Glutamatergic neuron (in vitro differentiated cells): ENCODE results near the gene ACSL6. TPM values are rescaled to one million over a fixed set of nuclear protein-coding genes. Genes with fewer than 3 reads are reported as not detected.

ENCODE experiments used
- DNase-seq: peaks from one replicate; pipeline ENCODE4 v3.0.0; 2022
- H3K27ac Mint-ChIP-seq: one replicate; pipeline ENCODE4 v1.8.0; 2020; ENCODE audit warnings: mild to moderate bottlenecking, mixed read lengths, inconsistent platforms; ENCODE audit not compliant: unreplicated experiment
- H3K27me3 Mint-ChIP-seq: one replicate; pipeline ENCODE4 v1.8.0; 2020; ENCODE audit warnings: mild to moderate bottlenecking, moderate library complexity, mixed read lengths, inconsistent platforms; ENCODE audit not compliant: unreplicated experiment
- H3K36me3 Mint-ChIP-seq: one replicate; pipeline ENCODE4 v1.8.0; 2020; ENCODE audit warnings: mild to moderate bottlenecking, mixed read lengths, inconsistent platforms; ENCODE audit not compliant: unreplicated experiment
- H3K4me1 Mint-ChIP-seq: one replicate; pipeline ENCODE4 v1.8.0; 2020; ENCODE audit warnings: mild to moderate bottlenecking, low read depth, mixed read lengths, inconsistent platforms; ENCODE audit not compliant: unreplicated experiment
- H3K4me3 Mint-ChIP-seq: one replicate; pipeline ENCODE4 v1.8.0; 2020; ENCODE audit warnings: mild to moderate bottlenecking, mixed read lengths, inconsistent platforms; ENCODE audit not compliant: unreplicated experiment
- H3K9me3 Mint-ChIP-seq: one replicate; pipeline ENCODE4 v1.8.0; 2020; ENCODE audit warnings: mild to moderate bottlenecking, moderate library complexity, mixed read lengths, inconsistent platforms; ENCODE audit not compliant: unreplicated experiment
- CTCF ChIP-seq: fragments of 200-600 bp; sonication (generic); IDR thresholded peaks from one replicate; pipeline ENCODE4 v1.5.0; 2021; ENCODE audit not compliant: partially characterized antibody, unreplicated experiment
- total RNA-seq: library from RNA; stranded (reverse); fragmentation: NEBNext Ultra II Directional; extraction: Animal tissue kit (Norgen Biotek cat#: 25700); gene quantifications from one replicate; pipeline ENCODE4 v1.2.1, GENCODE V29; 2021; ENCODE audit not compliant: unreplicated experiment

Gene ACSL6
- total RNA-seq, 1 donor from 2014 or later = 8.1 TPM

- TF ChIP-seq CTCF = no peak
- no peak overlapping the region for H3K27ac Mint-ChIP-seq
- H3K27me3 Mint-ChIP-seq = peaks cover 6% of the 10 kb centered on the region
- peaks cover 1% of the 10 kb centered on the region for H3K9me3 Mint-ChIP-seq
- H3K36me3 Mint-ChIP-seq = no peaks in the 10 kb centered on the region
- peak; percentile 5 for DNase-seq
- no peaks in the 10 kb centered on the region for H3K4me1 Mint-ChIP-seq
- H3K4me3 Mint-ChIP-seq = no peak overlapping the region
Measured at GRCh38 chr5:132058646-132059042, 47.2 kb upstream of the ACSL6 start.

- peaks cover 3% of the 10 kb centered on the region for H3K27me3 Mint-ChIP-seq
- H3K4me1 Mint-ChIP-seq = no peaks in the 10 kb centered on the region
- TF ChIP-seq CTCF = no peak
- DNase-seq = peak; percentile 1
- no peaks in the 10 kb centered on the region for H3K36me3 Mint-ChIP-seq
- H3K9me3 Mint-ChIP-seq = peaks cover 1% of the 10 kb centered on the region
- H3K4me3 Mint-ChIP-seq = no peak overlapping the region
- H3K27ac Mint-ChIP-seq = no peak overlapping the region
Measured at GRCh38 chr5:132057498-132058255, 46.2 kb upstream of the ACSL6 start.

GRCh38 chr5:132056610-132057497 is 45.4 kb upstream of the ACSL6 start:
- H3K36me3 Mint-ChIP-seq = no peaks in the 10 kb centered on the region
- no peak overlapping the region for H3K4me3 Mint-ChIP-seq
- no peak overlapping the region for H3K27ac Mint-ChIP-seq
- H3K27me3 Mint-ChIP-seq = peaks cover 5% of the 10 kb centered on the region
- TF ChIP-seq CTCF = no peak
- DNase-seq = peak; percentile 7
- H3K4me1 Mint-ChIP-seq = no peaks in the 10 kb centered on the region
- peaks cover 1% of the 10 kb centered on the region for H3K9me3 Mint-ChIP-seq

- Mint-ChIP-seq H3K4me3 (no peak overlapping the region), H3K27ac (no peak overlapping the region), H3K4me1 (peaks cover 7% of the 10 kb centered on the region), H3K27me3 (peaks cover 9% of the 10 kb centered on the region), H3K36me3 (no peaks in the 10 kb centered on the region), H3K9me3 (peaks cover 1% of the 10 kb centered on the region)
- no peak for TF ChIP-seq CTCF
- peak; percentile 2 for DNase-seq
Measured at GRCh38 chr5:132055808-132056609, 44.6 kb upstream of the ACSL6 start.
